ENCODE data around the gene TGM2. TPM values are rescaled to one million over a fixed set of nuclear protein-coding genes. Genes with fewer than 3 reads are reported as not detected.

The TGM2 gene
- total and polyA plus RNA-seq, 12 donors, result 146 to 993 (median 463) TPM

DNA sequence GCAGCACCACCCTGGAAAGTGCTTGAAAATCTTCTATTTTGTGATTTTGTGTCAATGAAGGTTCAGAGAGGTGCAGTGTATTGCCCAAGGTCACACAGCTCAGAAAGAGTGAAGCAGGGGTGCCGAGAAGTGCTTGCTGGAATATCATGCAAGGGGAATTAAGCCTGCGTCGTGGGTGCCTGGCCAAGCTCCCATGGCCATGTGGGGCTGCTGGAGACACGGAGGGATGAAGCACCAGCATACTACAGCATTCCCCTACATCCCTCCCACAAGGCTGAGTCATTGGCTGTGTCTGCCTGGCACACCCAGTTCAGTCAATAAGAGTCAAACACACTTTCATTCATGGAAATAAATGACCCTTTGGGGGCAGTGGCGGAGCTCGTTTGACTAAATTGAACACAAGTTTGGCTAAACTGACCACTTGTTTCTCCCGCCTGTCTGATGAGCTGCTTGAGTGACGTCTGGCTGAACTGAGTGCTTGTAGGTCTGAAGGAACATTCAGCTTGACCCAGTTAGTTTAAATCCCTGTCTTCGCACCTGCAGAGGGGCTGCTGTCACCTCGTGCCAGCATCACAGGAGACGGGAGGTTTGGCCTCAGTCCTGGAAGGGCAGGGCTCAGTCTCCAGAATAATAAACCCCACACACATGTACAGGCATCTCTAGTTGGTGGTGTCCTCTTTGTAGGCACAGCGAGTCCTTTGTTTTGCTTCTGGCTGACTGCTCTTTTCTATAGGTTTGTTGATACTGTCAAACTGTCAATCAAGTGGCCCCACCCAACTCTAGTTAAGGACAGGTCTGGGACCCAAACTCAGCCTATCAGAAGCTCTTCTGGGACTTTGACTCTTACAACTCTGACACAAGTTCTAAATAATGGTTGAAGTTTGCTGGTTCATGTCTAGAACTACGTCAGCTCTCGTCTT lies 8.4 kb upstream of the TGM2 start:
- Histone ChIP-seq H3K4me3 (no peak overlapping the region), H3K4me1 (peaks cover 2 to 40% (median 14%) of the 10 kb centered on the region in 9 donors), H3K27ac (no peak overlapping the region), H3K27me3 (no peaks in the 10 kb centered on the region), H3K36me3 (no peaks in the 10 kb centered on the region), H3K9me3 (no peaks in the 10 kb centered on the region)
- TF ChIP-seq, protein P1, sequence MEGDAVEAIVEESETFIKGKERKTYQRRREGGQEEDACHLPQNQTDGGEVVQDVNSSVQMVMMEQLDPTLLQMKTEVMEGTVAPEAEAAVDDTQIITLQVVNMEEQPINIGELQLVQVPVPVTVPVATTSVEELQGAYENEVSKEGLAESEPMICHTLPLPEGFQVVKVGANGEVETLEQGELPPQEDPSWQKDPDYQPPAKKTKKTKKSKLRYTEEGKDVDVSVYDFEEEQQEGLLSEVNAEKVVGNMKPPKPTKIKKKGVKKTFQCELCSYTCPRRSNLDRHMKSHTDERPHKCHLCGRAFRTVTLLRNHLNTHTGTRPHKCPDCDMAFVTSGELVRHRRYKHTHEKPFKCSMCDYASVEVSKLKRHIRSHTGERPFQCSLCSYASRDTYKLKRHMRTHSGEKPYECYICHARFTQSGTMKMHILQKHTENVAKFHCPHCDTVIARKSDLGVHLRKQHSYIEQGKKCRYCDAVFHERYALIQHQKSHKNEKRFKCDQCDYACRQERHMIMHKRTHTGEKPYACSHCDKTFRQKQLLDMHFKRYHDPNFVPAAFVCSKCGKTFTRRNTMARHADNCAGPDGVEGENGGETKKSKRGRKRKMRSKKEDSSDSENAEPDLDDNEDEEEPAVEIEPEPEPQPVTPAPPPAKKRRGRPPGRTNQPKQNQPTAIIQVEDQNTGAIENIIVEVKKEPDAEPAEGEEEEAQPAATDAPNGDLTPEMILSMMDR (IDR thresholded peaks at IDR 0.05), result no peak
- intact Hi-C loops (cut with DNase I), result loop anchor here in 2 of 10 donors (5.0 kb wide), 3 partner anchors 34 to 49 kb away; no protein-coding TSS in a partner anchor
- peak in 5 of 8 donors; percentile 38 to 73 (median 43) for ATAC-seq
- 64 to 70% methylated on average over 14 of the region's 14 CpGs for WGBS, 2 donors
- DNase-seq, result peak in 1 of 2 donors; percentile 39

DNA sequence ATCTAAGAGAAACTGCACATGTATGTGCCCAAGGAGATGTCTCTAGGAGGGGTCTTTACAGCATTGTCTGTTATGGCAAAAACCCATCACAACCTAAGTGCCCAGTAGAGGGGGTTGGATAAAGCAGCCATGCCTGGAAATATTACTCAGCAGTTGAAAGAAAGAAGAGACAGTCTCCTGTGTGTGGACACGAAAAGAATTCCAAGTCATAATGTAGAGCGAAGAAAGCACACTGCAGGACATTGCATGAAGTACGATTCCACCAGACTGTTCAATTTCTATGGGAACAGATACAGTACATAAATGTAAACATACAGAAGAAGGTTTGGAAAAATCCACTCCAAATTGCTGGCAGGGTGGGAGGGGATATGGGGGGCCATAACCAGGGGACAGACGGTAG lies 7.3 kb upstream of the TGM2 start:
- no peaks in the 10 kb centered on the region for H3K27me3 ChIP-seq
- H3K36me3 ChIP-seq, result no peaks in the 10 kb centered on the region
- DNase-seq (no peak), ATAC-seq (no peak)
- 73 to 74% methylated on average over 4 of the region's 4 CpGs for WGBS, 2 donors
- peak overlapping the region in 2 of 10 donors; percentile 57 to 78 for H3K27ac ChIP-seq
- TF ChIP-seq, protein P1 (IDR thresholded peaks at IDR 0.05), result no peak
- peaks cover 10 to 51% (median 23%) of the 10 kb centered on the region in 9 donors for H3K4me1 ChIP-seq
- intact Hi-C loops (cut with DNase I), result loop anchor here in 2 of 10 donors (5.0 kb wide), 3 partner anchors 35 to 50 kb away; no protein-coding TSS in a partner anchor
- H3K9me3 ChIP-seq, result no peaks in the 10 kb centered on the region
- H3K4me3 ChIP-seq, result no peak overlapping the region

DNA sequence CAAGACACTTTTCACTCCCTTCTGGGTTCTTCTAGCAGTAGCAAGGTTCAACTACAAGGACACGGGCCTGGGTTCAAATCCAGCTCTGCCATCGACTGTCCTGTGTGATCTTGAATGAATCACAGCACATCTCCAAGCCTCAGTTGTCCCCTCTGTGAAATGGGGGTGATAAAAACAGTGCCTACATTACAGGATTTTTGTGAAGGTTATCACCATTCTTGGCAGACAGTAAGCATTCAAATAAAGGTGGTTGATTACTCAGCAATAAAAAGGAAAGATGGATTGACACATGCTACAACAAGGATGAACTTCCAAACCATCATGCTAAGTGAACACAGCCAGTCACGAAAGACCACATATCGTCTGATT lies 6.6 kb upstream of the TGM2 start:
- ATAC-seq (no peak), DNase-seq (no peak)
- WGBS, 2 donors, result 66 to 83% methylated on average over 4 of the region's 4 CpGs
- TF ChIP-seq, protein P1 (IDR thresholded peaks at IDR 0.05), result no peak
- peak overlapping the region in 7 of 10 donors; percentile 57 to 94 (median 75) for H3K27ac ChIP-seq
- no peaks in the 10 kb centered on the region for H3K9me3 ChIP-seq
- intact Hi-C loops (cut with DNase I), result loop anchor here in 3 of 10 donors (2.0 to 5.0 kb wide), 4 partner anchors 36 to 63 kb away; no protein-coding TSS in a partner anchor
- H3K36me3 ChIP-seq, result no peaks in the 10 kb centered on the region
- no peak overlapping the region for H3K4me3 ChIP-seq
- H3K27me3 ChIP-seq, result no peaks in the 10 kb centered on the region
- peaks cover 13 to 56% (median 26%) of the 10 kb centered on the region in 9 donors for H3K4me1 ChIP-seq

DNA sequence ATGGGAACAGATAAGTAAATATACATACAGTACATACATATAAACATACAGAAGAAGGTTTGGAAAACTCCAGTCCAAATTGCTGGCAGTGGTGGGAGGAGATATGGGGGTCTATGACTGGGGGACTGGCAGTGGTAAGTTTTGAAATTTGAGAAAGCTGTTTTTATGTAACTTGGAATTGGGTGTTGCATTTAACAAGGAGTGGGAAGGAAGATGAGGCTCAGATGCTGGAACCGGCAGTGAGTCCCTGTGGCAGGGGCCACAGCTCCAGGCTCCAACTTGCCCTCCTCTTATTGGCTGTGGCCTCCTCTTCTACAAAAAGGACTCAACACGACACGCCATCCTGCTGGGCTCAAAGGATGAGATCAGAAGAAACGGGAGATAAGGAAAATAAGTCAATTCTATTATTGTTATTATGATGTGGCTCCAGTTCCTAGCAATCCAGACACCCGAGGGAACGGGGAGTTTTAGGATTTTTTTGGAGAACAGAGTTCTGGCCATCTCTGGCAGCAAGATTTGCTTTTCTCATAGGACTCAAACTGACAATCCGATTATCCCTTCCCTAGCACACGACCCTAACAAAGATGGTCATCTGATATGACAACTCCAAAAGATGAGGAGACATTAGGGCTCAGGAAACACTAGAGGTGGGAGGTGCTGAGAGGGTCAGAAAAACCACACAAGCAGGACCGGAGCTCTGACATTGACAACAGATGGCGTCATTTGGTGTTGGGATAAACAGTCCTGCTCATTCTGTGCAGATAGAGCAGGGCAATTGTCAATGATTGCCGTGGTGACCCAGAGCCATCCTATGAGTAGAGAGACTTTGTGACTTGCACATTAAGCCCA lies 6.0 kb upstream of the TGM2 start:
- no peak overlapping the region for H3K4me3 ChIP-seq
- no peaks in the 10 kb centered on the region for H3K9me3 ChIP-seq
- ATAC-seq (peak in 7 of 8 donors; percentile 19 to 45 (median 23)), DNase-seq (no peak)
- no peaks in the 10 kb centered on the region for H3K27me3 ChIP-seq
- no peaks in the 10 kb centered on the region for H3K36me3 ChIP-seq
- TF ChIP-seq, protein P1 (IDR thresholded peaks at IDR 0.05), result no peak
- H3K27ac ChIP-seq, result peak overlapping the region in 8 of 10 donors; percentile 56 to 94 (median 73)
- WGBS, 2 donors, result 52 to 59% methylated on average over 11 of the region's 11 CpGs
- intact Hi-C loops (cut with DNase I), result loop anchor here in 3 of 10 donors (2.0 to 5.0 kb wide), 4 partner anchors 36 to 62 kb away; no protein-coding TSS in a partner anchor
- H3K4me1 ChIP-seq, result peaks cover 13 to 56% (median 26%) of the 10 kb centered on the region in 9 donors
